GM23248 (cell line): ENCODE measurements around the gene FAM110D. TPM values are rescaled to one million over a fixed set of nuclear protein-coding genes. Genes with fewer than 3 reads are reported as not detected.

Experiments
- DNase-seq: peaks from one replicate; pipeline ENCODE4 v3.0.0-alpha.2; 2015
- H2AFZ ChIP-seq: fragments of 200-600 bp; sonication (generic); 2 replicates; pipeline ENCODE4 v1.6.1; 2016; ENCODE audit warnings: antibody characterized with exemption
- H3F3A ChIP-seq: fragments of 200-600 bp; sonication (generic); 2 replicates; pipeline ENCODE4 v1.6.1; 2016; ENCODE audit warnings: mild to moderate bottlenecking, antibody characterized with exemption, mixed run types; ENCODE audit not compliant: insufficient read depth
- H3K27ac ChIP-seq: fragments of 200-600 bp; sonication (generic); 2 replicates; pipeline ENCODE4 v1.5.1; 2016; ENCODE audit warnings: mild to moderate bottlenecking
- H3K27me3 ChIP-seq: fragments of 200-600 bp; sonication (generic); replicated peaks from 2 replicates; pipeline ENCODE4 v1.6.1; 2016; ENCODE audit warnings: mild to moderate bottlenecking; ENCODE audit not compliant: insufficient read depth
- H3K36me3 ChIP-seq: fragments of 200-600 bp; sonication (generic); 2 replicates; pipeline ENCODE4 v1.6.1; 2016; ENCODE audit warnings: low read depth, mild to moderate bottlenecking
- H3K4me1 ChIP-seq: fragments of 200-600 bp; sonication (generic); 2 replicates; pipeline ENCODE4 v1.6.1; 2016; ENCODE audit warnings: mild to moderate bottlenecking; ENCODE audit not compliant: insufficient read depth
- H3K4me2 ChIP-seq: fragments of 200-600 bp; sonication (generic); one replicate; pipeline ENCODE4 v1.6.1; 2016; ENCODE audit warnings: mild to moderate bottlenecking; ENCODE audit not compliant: unreplicated experiment
- H3K4me3 ChIP-seq: fragments of 200-600 bp; sonication (generic); 2 replicates; pipeline ENCODE4 v1.5.1; 2016; ENCODE audit warnings: mild to moderate bottlenecking
- H3K79me2 ChIP-seq: fragments of 200-600 bp; sonication (generic); 2 replicates; pipeline ENCODE4 v1.6.1; 2016; ENCODE audit warnings: mild to moderate bottlenecking; ENCODE audit not compliant: insufficient read depth
- H3K9ac ChIP-seq: fragments of 200-600 bp; sonication (generic); 2 replicates; pipeline ENCODE4 v1.6.1; 2016; ENCODE audit warnings: mild to moderate bottlenecking
- H3K9me2 ChIP-seq: fragments of 200-600 bp; sonication (generic); 2 replicates; pipeline ENCODE4 v1.6.1; 2016; ENCODE audit warnings: mixed run types, mild to moderate bottlenecking, moderate library complexity; ENCODE audit not compliant: insufficient read depth
- H3K9me3 ChIP-seq: fragments of 200-600 bp; sonication (generic); one replicate; pipeline ENCODE4 v1.6.1; 2017; ENCODE audit warnings: low read depth
- H4K20me1 ChIP-seq: fragments of 200-600 bp; sonication (generic); 2 replicates; pipeline ENCODE4 v1.6.0; 2016; ENCODE audit not compliant: insufficient read depth
- EZH2 ChIP-seq: fragments of 200-600 bp; sonication (generic); IDR thresholded peaks from 2 replicates; pipeline ENCODE4 v1.6.1; 2018; ENCODE audit warnings: antibody characterized with exemption, mild to moderate bottlenecking; ENCODE audit not compliant: insufficient read depth, poor library complexity, severe bottlenecking
- EZH2phosphoT487 ChIP-seq: fragments of 200-600 bp; sonication (generic); IDR thresholded peaks from 2 replicates; pipeline ENCODE4 v1.6.1; 2018; ENCODE audit warnings: antibody characterized with exemption, moderate library complexity, mild to moderate bottlenecking, low read depth; ENCODE audit not compliant: insufficient read depth
- WGBS, 2 experiments: methylation state at CpG; one replicate each; pipeline ENCODE4 v1.1.6; 2015 to 2017; ENCODE audit warnings: low lambda C conversion rate in 2 of 2, low coverage in 1 of 2; ENCODE audit errors: missing lambda C conversion rate in 2 of 2; 5-methylcytosine and 5-hydroxymethylcytosine counted together
- in situ Hi-C: fragments of 300-500 bp; cut with MboI; formaldehyde crosslinking; loops from 2 replicates; pipeline ENCODE4 v1.15.0; 2020
- polyA plus RNA-seq: library from polyadenylated mRNA; unstranded; fragments of >200 nt; fragmentation: Nextera tagmentation; extraction: Ambion mirVana; gene quantifications from 2 replicates; pipeline ENCODE4 v1.2.1, GENCODE V29; 2016
- total RNA-seq: library from RNA; depleted of rRNA; stranded (reverse); fragments of >200 nt; shearing (Covaris generic); gene quantifications from 2 replicates; pipeline ENCODE4 v1.2.3, GENCODE V29; 2014

FAM110D gene
- total and polyA plus RNA-seq, 2 experiments from 2014 or later: not detected

GRCh38 chr1:26187882-26188281 is 29.0 kb downstream of the FAM110D start:
- no peak overlapping the region for H2AFZ ChIP-seq
- no peaks in the 10 kb centered on the region for H3F3A ChIP-seq
- no peaks in the 10 kb centered on the region for H3K9me3 ChIP-seq
- WGBS, 2 experiments: 84 to 94% methylated on average over 6 of the region's 6 CpGs
- no peaks in the 10 kb centered on the region for H3K27me3 ChIP-seq
- no peaks in the 10 kb centered on the region for H3K36me3 ChIP-seq
- H3K9ac ChIP-seq: no peak overlapping the region
- no peak overlapping the region for H3K4me2 ChIP-seq
- no peak overlapping the region for H3K27ac ChIP-seq
- in situ Hi-C loops: no loop called here
- no peaks in the 10 kb centered on the region for H3K4me1 ChIP-seq
- DNase-seq: no peak
- TF ChIP-seq EZH2phosphoT487: no peak
- TF ChIP-seq EZH2: no peak
- H3K4me3 ChIP-seq: no peak overlapping the region
- no peaks in the 10 kb centered on the region for H4K20me1 ChIP-seq
- H3K9me2 ChIP-seq: no peaks in the 10 kb centered on the region
- H3K79me2 ChIP-seq: no peaks in the 10 kb centered on the region

- Histone ChIP-seq H2AFZ (no peak overlapping the region), H3K9me3 (no peaks in the 10 kb centered on the region), H3K4me3 (no peak overlapping the region), H3K9ac (no peak overlapping the region), H3K79me2 (no peaks in the 10 kb centered on the region), H4K20me1 (no peaks in the 10 kb centered on the region), H3F3A (no peaks in the 10 kb centered on the region), H3K36me3 (no peaks in the 10 kb centered on the region), H3K4me1 (no peaks in the 10 kb centered on the region), H3K27ac (no peak overlapping the region), H3K9me2 (no peaks in the 10 kb centered on the region), H3K4me2 (no peak overlapping the region), H3K27me3 (no peaks in the 10 kb centered on the region; the same call in 1 of the 2 replicates)
- TF ChIP-seq EZH2: no peak
- no peak for TF ChIP-seq EZH2phosphoT487
- 83 to 95% methylated on average over 8 of the region's 8 CpGs for WGBS, 2 experiments
- DNase-seq: no peak
- in situ Hi-C loops: no loop called here
Measured at GRCh38 chr1:26188477-26188876, 29.6 kb downstream of the FAM110D start.

DNA sequence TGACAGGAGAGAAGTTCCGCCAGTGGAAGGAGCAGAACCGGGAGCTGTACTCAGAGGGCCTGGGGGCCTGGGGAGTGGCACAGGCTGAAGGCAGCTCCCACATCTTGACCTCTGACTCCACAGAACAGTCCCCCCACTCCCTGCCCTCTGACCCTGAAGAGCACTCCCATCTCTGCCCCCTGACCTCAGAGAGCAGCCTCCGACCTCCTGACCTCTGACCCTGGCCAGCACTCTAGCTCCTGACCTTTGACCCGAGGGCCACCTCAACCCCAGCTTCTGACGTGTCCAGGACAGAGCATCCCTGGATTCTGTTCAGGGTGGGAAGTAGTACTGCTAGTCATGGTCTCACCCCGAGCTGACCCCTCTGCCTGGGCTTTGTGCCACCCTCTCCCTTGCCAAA is 30.5 kb downstream of the FAM110D start:
- no peak overlapping the region for H3K4me3 ChIP-seq

DNA sequence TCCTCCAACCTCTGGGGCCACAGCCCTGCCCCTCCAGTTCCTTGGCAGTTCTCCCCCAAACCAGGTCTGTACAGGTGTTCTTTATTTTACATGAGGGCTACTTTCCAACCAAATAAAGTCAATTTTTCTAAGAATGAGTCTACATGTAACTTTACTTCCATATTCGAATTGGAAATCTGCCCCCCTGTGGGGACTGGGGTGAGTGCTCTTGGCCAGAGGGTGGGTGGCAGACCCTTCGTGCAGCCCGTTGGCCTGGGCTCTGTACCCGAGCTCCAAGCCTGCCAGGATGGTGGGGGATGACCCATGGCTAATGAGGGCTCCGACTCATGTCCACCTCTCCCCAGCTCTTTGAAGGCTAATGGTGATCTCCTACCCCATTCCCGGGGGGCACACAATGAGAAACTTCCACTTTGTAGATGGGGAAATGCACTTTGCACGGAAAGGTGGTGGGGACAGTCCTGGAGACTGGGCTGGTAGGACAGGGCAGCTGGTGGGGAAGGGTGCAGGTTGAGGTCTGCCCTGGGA is 30.9 kb downstream of the FAM110D start:
- Histone ChIP-seq H3K36me3 (no peaks in the 10 kb centered on the region), H2AFZ (no peak overlapping the region), H3K4me1 (no peaks in the 10 kb centered on the region), H3K79me2 (no peaks in the 10 kb centered on the region), H3K27ac (no peak overlapping the region), H3K4me3 (no peak overlapping the region), H3K9me3 (no peaks in the 10 kb centered on the region), H4K20me1 (no peaks in the 10 kb centered on the region), H3K9ac (no peak overlapping the region), H3F3A (no peaks in the 10 kb centered on the region), H3K27me3 (peaks cover 12% of the 10 kb centered on the region; the same call in 1 of the 2 replicates), H3K9me2 (no peaks in the 10 kb centered on the region), H3K4me2 (no peak overlapping the region)
- no peak for DNase-seq
- no peak for TF ChIP-seq EZH2
- no peak for TF ChIP-seq EZH2phosphoT487
- WGBS, 2 experiments: 79 to 80% methylated on average over 7 of the region's 7 CpGs
- in situ Hi-C loops: no loop called here

More for the DNA sequence above, 30.5 kb downstream of the FAM110D start:
- no peak overlapping the region for H3K27ac ChIP-seq
- no peaks in the 10 kb centered on the region for H3K36me3 ChIP-seq
- peaks cover 8% of the 10 kb centered on the region; the same call in 1 of the 2 replicates for H3K27me3 ChIP-seq
- in situ Hi-C loops: no loop called here
- WGBS, 2 experiments: 68 to 70% methylated on average over 6 of the region's 6 CpGs
- H3F3A ChIP-seq: no peaks in the 10 kb centered on the region
- H3K4me2 ChIP-seq: no peak overlapping the region
- H4K20me1 ChIP-seq: no peaks in the 10 kb centered on the region
- H3K79me2 ChIP-seq: no peaks in the 10 kb centered on the region
- H3K4me1 ChIP-seq: no peaks in the 10 kb centered on the region
- no peak overlapping the region for H2AFZ ChIP-seq
- no peaks in the 10 kb centered on the region for H3K9me2 ChIP-seq
- DNase-seq: no peak
- no peak overlapping the region for H3K9ac ChIP-seq
- no peak for TF ChIP-seq EZH2
- no peaks in the 10 kb centered on the region for H3K9me3 ChIP-seq

GRCh38 chr1:26190373-26190987 is 31.6 kb downstream of the FAM110D start, which contains the start of gene CATSPER4:
Gene CATSPER4, plus strand, starts transcription at chr1:26190602. Its CDS starts 26 bp downstream, at chr1:26190628.
- TF ChIP-seq EZH2 (no peak), EZH2phosphoT487 (no peak)
- 42 to 52% methylated on average over 12 to 15 of the region's 16 CpGs for WGBS, 2 experiments
- Histone ChIP-seq H3K79me2 (no peaks in the 10 kb centered on the region), H3K4me1 (no peaks in the 10 kb centered on the region), H3K9me3 (no peaks in the 10 kb centered on the region), H4K20me1 (no peaks in the 10 kb centered on the region), H3K9me2 (no peaks in the 10 kb centered on the region), H3K27me3 (peaks cover 12% of the 10 kb centered on the region; the same call in 1 of the 2 replicates), H2AFZ (no peak within 1 kb of the TSS), H3K4me2 (no peak within 1 kb of the TSS), H3K4me3 (no peak within 1 kb of the TSS), H3K9ac (no peak within 1 kb of the TSS), H3F3A (no peaks in the 10 kb centered on the region), H3K27ac (no peak within 1 kb of the TSS), H3K36me3 (no peaks in the 10 kb centered on the region)
- DNase-seq: peak; percentile 25
- in situ Hi-C loops: no loop called here
